ENCODE measurements around the gene THG1L.

Gene THG1L

DNA sequence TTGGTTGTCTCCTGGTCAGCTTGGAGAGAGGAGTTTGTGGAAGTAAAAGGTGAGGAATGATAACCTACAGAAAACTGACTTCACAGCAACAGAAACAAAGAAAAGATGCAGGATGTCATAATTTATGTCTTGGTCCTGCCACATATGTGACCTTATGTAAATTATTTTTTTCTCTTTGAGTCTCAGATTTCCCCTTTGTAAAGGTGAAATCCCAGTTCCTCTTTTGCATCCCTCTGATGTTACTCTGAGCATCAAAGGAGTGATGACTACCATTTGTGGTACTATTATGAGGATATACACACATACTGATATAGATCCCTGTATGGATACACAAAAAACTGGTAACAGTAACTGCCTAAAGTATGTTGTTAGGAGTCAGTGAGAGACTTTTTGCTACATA is 1.4 kb upstream of the THG1L start:
- DNase-seq = no peak

DNA sequence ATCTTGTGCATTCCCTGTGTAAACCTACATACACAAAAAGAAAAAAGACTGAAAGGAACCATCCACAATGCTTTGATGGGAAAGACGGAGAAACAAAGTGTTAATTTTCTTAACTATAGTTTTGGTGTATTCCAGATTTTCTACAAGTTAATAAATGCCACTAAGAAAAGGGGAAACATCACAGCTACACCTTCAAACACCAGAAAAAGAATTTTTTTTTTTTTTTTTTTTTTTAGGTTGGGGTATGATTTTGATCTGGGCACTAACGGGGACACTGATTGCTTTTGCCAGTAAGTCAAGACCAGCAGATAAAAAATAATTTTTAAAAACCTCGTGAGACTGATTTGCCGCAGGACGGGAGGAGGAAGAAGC is 334 bp upstream of the THG1L start:
- no peak for DNase-seq

GRCh38 chr5:157732130-157732514 is 902 bp downstream of the THG1L start:
- DNase-seq = no peak

GRCh38 chr5:157732596-157733262 is 1.5 kb downstream of the THG1L start:
- no peak for DNase-seq

- no peak for DNase-seq
Observed at GRCh38 chr5:157734436-157734835, 3.2 kb downstream of the THG1L start.

DNA sequence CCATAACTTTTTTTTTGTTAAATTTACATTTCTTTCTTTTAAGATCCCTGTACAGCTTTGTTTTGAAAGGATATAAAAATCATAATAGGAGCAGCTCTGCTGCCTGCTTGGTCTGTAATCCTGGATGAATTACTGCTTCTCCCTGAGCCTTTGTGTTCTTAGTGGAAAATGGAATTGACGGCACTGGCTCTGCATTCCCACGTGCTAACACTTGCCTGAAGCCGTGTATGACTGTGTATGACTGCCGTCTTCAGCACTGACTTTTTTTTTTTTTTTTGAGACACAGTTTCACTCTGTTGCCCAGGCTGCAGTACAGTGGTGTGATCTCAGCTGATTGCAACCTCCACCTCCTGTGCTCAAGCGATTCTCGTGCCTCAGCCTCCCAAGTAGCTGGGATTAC is 4.8 kb downstream of the THG1L start:
- DNase-seq = no peak

- DNase-seq = no peak
Observed at GRCh38 chr5:157739388-157740228, 8.4 kb downstream of the THG1L start.

GRCh38 chr5:157740229-157740610 is 9.0 kb downstream of the THG1L start:
- peak; percentile 29 for DNase-seq

- no peak for DNase-seq
Observed at GRCh38 chr5:157741131-157741530, 9.9 kb downstream of the THG1L start.

- DNase-seq = peak; percentile 94
Observed at GRCh38 chr5:157743163-157744050, 12.2 kb downstream of the THG1L start, which contains the start of gene LSM11. LSM11 (plus strand) TSS chr5:157743712; CDS start chr5:157743751, 39 bp downstream.

DNA sequence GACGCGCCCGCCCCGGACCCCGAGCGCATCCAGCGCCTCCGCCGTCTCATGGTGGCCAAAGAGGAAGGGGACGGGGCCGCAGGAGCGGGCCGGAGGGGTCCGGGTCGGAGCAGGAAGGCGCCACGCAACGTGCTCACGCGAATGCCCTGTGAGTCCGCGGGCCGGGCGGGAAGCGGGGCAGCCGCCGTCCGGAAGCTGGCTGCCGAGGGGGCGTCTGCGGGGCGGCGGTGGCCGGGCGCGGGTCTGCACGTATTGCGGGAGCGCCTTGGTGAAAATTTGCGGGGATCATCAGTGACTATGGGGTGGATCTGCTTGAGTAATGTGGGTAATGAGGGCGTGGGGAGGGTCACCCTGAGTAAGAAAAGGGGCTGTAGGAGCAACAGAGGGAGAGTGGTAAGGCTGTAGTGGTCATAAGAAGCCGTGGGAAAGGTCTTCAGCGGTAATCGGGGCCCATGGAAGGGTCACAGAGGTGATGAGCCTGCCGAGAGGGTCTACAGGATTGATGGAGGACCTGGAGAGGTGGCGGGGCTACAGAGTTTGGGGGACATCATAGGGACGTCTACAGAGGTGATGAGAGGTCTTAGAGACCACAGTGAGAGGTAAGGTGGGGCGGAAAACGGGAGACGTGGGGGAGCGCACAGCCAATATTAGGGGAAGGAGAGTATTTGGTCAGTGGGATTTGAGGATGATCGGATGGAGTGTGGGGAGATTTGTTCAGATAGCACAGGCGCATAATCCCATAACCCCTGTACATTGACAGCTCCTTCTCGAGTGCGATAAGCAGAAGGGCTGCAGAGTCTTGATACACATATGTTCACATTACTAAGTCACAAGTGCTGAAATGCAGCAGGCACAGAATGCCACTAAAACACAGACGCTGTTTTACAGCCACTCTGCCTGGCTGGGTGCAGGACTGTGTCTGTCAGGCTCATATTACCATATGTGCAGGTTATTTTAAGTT is 13.1 kb downstream of the THG1L start:
- DNase-seq = peak; percentile 42

GRCh38 chr5:157745041-157745456 is 13.8 kb downstream of the THG1L start:
- DNase-seq = no peak

DNA sequence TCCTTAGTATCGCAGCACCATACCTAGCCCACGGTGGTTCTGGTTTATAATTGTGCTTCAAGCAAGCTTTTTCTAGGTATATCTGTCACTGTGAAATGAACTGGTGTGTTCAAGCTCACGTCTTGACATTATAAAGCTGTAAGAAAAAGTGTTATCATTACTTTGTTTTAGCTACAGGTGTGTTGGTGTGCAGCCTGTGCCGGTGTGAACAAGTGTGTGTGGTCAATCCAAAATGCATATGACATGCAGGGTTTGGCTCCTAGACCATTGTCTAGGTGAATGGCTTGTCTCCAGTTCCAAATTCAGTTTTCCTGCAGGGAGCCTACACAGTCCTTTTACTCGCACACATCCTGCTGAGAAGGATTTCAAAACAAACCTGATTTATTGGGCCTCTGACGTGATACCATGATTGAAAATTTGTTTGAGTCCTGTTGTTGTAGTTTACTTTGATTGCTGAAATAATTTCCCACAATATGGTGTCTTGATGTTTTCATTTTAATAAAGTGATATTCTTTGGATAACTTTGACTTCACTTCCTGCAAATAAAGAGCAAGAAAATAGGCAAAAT is 16.0 kb downstream of the THG1L start:
- DNase-seq = no peak

GRCh38 chr5:157747766-157748700 is 16.8 kb downstream of the THG1L start:
- DNase-seq = no peak

GRCh38 chr5:157748760-157749461 is 17.7 kb downstream of the THG1L start:
- DNase-seq = no peak

DNA sequence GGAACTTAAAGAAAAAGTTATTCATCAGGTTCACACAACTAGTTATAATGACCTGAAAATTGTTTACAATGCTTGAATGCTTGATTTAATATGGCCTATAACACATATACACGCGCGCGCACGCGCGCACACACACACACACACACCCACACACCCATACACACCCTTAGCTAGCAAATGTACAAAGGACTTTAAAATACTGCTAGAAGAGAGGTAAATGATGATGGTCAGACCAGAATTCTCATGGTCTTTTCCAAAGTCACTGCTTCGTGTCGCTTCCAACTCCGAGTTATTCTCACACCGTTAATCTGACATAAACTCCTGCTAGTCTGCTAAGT is 18.2 kb downstream of the THG1L start:
- DNase-seq = no peak

DNA sequence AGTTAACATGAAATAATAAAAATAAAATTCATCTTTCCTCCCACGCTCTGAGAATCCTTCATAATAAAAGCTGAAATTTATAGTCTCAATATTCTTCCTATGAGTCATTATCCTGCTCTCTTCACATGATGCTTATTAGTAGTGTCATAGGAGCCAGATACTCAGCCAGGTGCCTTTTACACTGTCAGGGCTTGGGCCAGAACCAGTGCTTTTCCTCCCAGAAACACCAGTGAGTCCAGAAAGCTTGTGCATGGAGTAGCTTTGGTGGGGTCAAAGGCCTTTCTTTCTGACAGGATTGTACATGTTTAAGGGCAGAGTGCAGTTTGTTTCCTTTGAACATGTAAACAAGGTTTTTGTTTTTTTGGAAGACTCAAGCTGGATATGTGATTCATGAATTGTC is 19.1 kb downstream of the THG1L start:
- DNase-seq = no peak

DNA sequence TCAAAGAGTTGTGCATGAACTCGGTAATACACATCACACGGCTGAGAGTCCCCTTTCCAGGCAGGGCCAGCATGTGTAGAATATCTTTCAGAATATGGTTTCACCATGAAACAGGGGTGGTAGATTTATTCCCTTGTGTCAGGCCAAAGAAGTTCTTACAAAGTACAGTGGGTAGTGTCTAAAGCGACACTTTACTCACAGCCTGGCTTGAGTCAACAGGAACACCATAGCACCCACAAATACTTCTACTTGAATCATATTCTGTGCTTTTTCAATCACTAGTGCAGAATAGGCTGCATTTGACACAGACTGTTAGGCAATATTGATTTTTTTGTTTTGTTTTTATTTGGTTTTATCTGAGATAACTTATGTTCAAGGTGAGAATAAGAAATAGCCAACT is 24.9 kb downstream of the THG1L start:
- no peak for DNase-seq

GRCh38 chr5:157758706-157759105 is 27.5 kb downstream of the THG1L start:
- DNase-seq = no peak

Measured in CD4-positive, alpha-beta T cell treated with Interleukin-6 for 4 hours (primary cell).